ENCODE results near the gene DARS2.

DNA sequence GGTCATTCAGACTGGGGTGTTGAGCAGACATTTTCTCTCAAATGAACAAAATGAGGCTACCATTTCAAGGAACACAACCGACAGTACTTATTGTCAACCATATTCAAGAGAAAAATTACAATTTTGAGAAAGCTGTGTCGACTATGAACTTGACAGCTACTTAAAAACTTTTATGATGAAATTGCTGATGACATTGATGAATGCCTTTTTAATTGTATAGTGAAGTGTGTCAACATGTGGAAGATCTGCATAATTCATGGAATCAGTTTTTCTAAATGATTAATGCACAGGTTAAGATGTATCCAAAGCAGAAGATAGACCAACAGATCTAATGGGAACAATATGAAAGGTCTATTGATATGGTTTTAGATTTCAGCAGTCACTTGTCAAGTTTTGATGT is 34.6 kb upstream of the DARS2 start:
- TF ChIP-seq CTCF (conservative IDR thresholded peaks at IDR 0.05) (no peak), EZH2 (IDR thresholded peaks at IDR 0.05; ENCODE audit: low read depth) (no peak)
